GM23338 (cell line): ENCODE data around the gene FCN3. TPM values are rescaled to one million over a fixed set of nuclear protein-coding genes. Genes with fewer than 3 reads are reported as not detected.
"Not testable (repeated sequence)": the region's sequence is repeated elsewhere in the genome, so short reads cannot be mapped to it uniquely, and the experiment has no call there.

Experiments used
- ATAC-seq: fragments of 200-7000 bp; cut with Tn5 transposase; 3 replicates; pipeline ENCODE4 v1.9.1; 2020
- DNase-seq: peaks from one replicate; pipeline ENCODE4 v3.0.0-alpha.2; 2015; ENCODE audit warnings: low spot score
- H2AFZ ChIP-seq: fragments of 200-600 bp; sonication (generic); 2 replicates; pipeline ENCODE4 v1.8.0; 2016; ENCODE audit warnings: antibody characterized with exemption, mild to moderate bottlenecking, moderate library complexity
- H3F3A ChIP-seq: fragments of 200-600 bp; sonication (generic); replicated peaks from 2 replicates; pipeline ENCODE4 v1.8.0; 2017; ENCODE audit warnings: antibody characterized with exemption, mixed run types, low read depth
- H3K27ac ChIP-seq: fragments of 200-600 bp; sonication (generic); 2 replicates; pipeline ENCODE4 v1.6.1; 2016; ENCODE audit warnings: low read depth
- H3K27me3 ChIP-seq: fragments of 200-600 bp; sonication (generic); 2 replicates; pipeline ENCODE4 v1.8.0; 2016; ENCODE audit warnings: mild to moderate bottlenecking, mixed run types, moderate library complexity; ENCODE audit not compliant: insufficient read depth
- H3K36me3 ChIP-seq: fragments of 200-600 bp; sonication (generic); 2 replicates; pipeline ENCODE4 v1.8.0; 2016; ENCODE audit warnings: mild to moderate bottlenecking; ENCODE audit not compliant: insufficient read depth
- H3K4me1 ChIP-seq: fragments of 200-600 bp; sonication (generic); 2 replicates; pipeline ENCODE4 v1.8.0; 2016; ENCODE audit warnings: mild to moderate bottlenecking, moderate library complexity; ENCODE audit not compliant: insufficient read depth
- H3K4me2 ChIP-seq: fragments of 200-600 bp; sonication (generic); 2 replicates; pipeline ENCODE4 v1.7.1; 2017; ENCODE audit warnings: mixed run types
- H3K4me3 ChIP-seq: fragments of 200-600 bp; sonication (generic); 2 replicates; pipeline ENCODE4 v1.6.1; 2016; ENCODE audit warnings: mixed run types
- H3K79me2 ChIP-seq: fragments of 200-600 bp; sonication (generic); replicated peaks from 2 replicates; pipeline ENCODE4 v1.8.0; 2017; ENCODE audit warnings: mild to moderate bottlenecking; ENCODE audit not compliant: insufficient read depth
- H3K9me2 ChIP-seq: fragments of 200-600 bp; sonication (generic); 2 replicates; pipeline ENCODE4 v1.8.0; 2017; ENCODE audit not compliant: insufficient read depth
- H4K20me1 ChIP-seq: fragments of 200-600 bp; sonication (generic); replicated peaks from 2 replicates; pipeline ENCODE4 v1.8.0; 2017; ENCODE audit warnings: mild to moderate bottlenecking; ENCODE audit not compliant: insufficient read depth
- H3K27ac Mint-ChIP-seq: 2 replicates; pipeline ENCODE4 v1.8.0; 2020; ENCODE audit warnings: inconsistent platforms, mild to moderate bottlenecking, moderate library complexity, mixed read lengths
- H3K27me3 Mint-ChIP-seq: 3 replicates; pipeline ENCODE4 v1.8.0; 2022; ENCODE audit warnings: low read depth, mild to moderate bottlenecking, moderate library complexity, mixed read lengths, inconsistent platforms; ENCODE audit not compliant: insufficient read depth, poor library complexity
- H3K36me3 Mint-ChIP-seq: 3 replicates; pipeline ENCODE4 v1.8.0; 2021; ENCODE audit warnings: low read depth, mild to moderate bottlenecking, inconsistent platforms, moderate library complexity, mixed read lengths
- H3K4me1 Mint-ChIP-seq: 3 replicates; pipeline ENCODE4 v1.8.0; 2020; ENCODE audit warnings: mild to moderate bottlenecking, inconsistent platforms, mixed read lengths
- H3K4me3 Mint-ChIP-seq: 3 replicates; pipeline ENCODE4 v1.8.0; 2021; ENCODE audit warnings: moderate library complexity, mild to moderate bottlenecking, inconsistent platforms, mixed read lengths
- H3K9me3 Mint-ChIP-seq: 3 replicates; pipeline ENCODE4 v1.8.0; 2020; ENCODE audit warnings: moderate library complexity, mild to moderate bottlenecking, inconsistent platforms, mixed read lengths
- CTCF ChIP-seq, 2 experiments: fragments of 200-600 bp in 1 of 2; sonication (generic) in 1 of 2; conservative IDR thresholded peaks; 2 replicates each; pipeline versions ENCODE4 v1.5.1 to v1.6.1; 2016 to 2017; ENCODE audit warnings: antibody characterized with exemption in 2 of 2, low read depth in 2 of 2, mild to moderate bottlenecking in 2 of 2, moderate library complexity in 1 of 2
- polyA plus RNA-seq: library from polyadenylated mRNA; unstranded; fragments of >200 nt; fragmentation: Nextera tagmentation; extraction: Ambion mirVana; gene quantifications from 2 replicates; pipeline ENCODE4 v1.2.1, GENCODE V29; 2016
- total RNA-seq: library from RNA; depleted of rRNA; stranded (reverse); fragments of >200 nt; shearing (Covaris generic); gene quantifications from 2 replicates; pipeline ENCODE4 v1.2.3, GENCODE V29; 2014
- TF ChIP-seq, protein P1 (sequence below): IDR thresholded peaks from one replicate; pipeline ENCODE4 v1.6.1; 2018; ENCODE audit warnings: antibody characterized with exemption; ENCODE audit not compliant: unreplicated experiment

Gene FCN3
- total and polyA plus RNA-seq, 2 experiments from 2014 or later, result 0.49 TPM; not detected in 1

DNA sequence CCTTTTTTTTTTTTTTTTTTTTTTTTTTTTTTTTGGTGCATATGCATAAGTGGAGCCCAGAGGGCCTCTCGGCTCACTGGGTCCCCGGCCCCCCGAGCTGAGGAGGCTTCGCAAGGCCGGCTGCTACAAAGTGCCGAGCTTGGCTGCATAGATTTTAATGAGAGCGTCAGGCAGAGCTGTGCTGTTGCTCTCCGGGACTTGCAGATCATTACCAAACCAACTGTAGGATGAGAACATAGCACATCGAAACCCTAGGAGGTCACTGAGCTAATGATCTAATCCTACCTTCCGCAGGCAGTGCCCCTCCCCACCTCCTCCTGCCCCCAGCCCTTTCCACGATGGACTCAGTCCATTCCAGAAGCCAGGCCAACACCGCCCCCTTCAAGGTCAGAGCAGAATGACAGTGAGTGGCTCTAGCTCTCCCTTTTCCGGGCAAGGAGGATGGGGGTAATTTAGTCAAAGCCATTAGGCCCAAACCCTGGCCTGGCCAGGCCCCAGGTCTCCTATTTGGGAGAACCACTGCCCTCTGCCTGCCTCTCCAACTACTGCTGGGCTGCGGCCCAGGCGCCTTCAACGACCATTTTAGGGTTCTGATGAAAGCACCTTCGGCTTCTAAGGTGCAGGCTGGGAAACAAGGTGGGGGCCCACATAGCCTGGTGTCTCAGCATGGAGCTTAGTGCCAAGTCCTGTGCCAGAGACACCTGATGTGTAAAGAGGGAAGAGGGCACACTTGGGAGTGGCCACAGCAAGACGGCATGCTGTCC, 31.2 kb upstream of the FCN3 start:
- not testable (repeated sequence) for H3K27me3 ChIP-seq, H3K4me3 ChIP-seq, H3K36me3 ChIP-seq, H3K9me2 ChIP-seq, H2AFZ ChIP-seq, H3K27me3 Mint-ChIP-seq, H4K20me1 ChIP-seq, H3K79me2 ChIP-seq, H3K9me3 Mint-ChIP-seq
- ATAC-seq (peak; percentile 69), DNase-seq (peak; percentile 70)
- TF ChIP-seq CTCF (conservative IDR thresholded peaks at IDR 0.05; ENCODE audit: low read depth in 2 of 2), result peak; percentile 20 to 51; a peak in 3 of 4 replicates
- peaks cover 37% of the 10 kb centered on the region for H3K36me3 Mint-ChIP-seq
- H3K4me1 Mint-ChIP-seq, result peaks cover 51% of the 10 kb centered on the region
- peaks cover 35% of the 10 kb centered on the region for H3K4me1 ChIP-seq
- peak overlapping the region; percentile 21; the same call in 1 of the 3 replicates for H3K4me3 Mint-ChIP-seq
- peak overlapping the region; percentile 92 for H3K27ac Mint-ChIP-seq
- H3K27ac ChIP-seq, result peak overlapping the region; percentile 88
- peaks cover 20% of the 10 kb centered on the region for H3F3A ChIP-seq
- peak overlapping the region; percentile 38; the same call in 1 of the 2 replicates for H3K4me2 ChIP-seq

- peak; percentile 76 for DNase-seq
- Histone ChIP-seq H3K36me3 (no peaks in the 10 kb centered on the region), H2AFZ (no peak overlapping the region), H3K4me3 (no peak overlapping the region; the same call in 1 of the 2 replicates), H3K27me3 (no peaks in the 10 kb centered on the region), H3K79me2 (no peaks in the 10 kb centered on the region), H3K4me2 (peak overlapping the region; percentile 38), H3K9me2 (no peaks in the 10 kb centered on the region), H4K20me1 (no peaks in the 10 kb centered on the region), H3K4me1 (peaks cover 39% of the 10 kb centered on the region), H3K27ac (peak overlapping the region; percentile 88), H3F3A (peaks cover 20% of the 10 kb centered on the region)
- peak overlapping the region; percentile 84 for H3K27ac Mint-ChIP-seq
- peaks cover 30% of the 10 kb centered on the region for H3K36me3 Mint-ChIP-seq
- peak; percentile 69 for ATAC-seq
- no peaks in the 10 kb centered on the region for H3K9me3 Mint-ChIP-seq
- H3K4me1 Mint-ChIP-seq, result peaks cover 58% of the 10 kb centered on the region
- H3K27me3 Mint-ChIP-seq, result peaks cover 13% of the 10 kb centered on the region
- TF ChIP-seq, protein P1, sequence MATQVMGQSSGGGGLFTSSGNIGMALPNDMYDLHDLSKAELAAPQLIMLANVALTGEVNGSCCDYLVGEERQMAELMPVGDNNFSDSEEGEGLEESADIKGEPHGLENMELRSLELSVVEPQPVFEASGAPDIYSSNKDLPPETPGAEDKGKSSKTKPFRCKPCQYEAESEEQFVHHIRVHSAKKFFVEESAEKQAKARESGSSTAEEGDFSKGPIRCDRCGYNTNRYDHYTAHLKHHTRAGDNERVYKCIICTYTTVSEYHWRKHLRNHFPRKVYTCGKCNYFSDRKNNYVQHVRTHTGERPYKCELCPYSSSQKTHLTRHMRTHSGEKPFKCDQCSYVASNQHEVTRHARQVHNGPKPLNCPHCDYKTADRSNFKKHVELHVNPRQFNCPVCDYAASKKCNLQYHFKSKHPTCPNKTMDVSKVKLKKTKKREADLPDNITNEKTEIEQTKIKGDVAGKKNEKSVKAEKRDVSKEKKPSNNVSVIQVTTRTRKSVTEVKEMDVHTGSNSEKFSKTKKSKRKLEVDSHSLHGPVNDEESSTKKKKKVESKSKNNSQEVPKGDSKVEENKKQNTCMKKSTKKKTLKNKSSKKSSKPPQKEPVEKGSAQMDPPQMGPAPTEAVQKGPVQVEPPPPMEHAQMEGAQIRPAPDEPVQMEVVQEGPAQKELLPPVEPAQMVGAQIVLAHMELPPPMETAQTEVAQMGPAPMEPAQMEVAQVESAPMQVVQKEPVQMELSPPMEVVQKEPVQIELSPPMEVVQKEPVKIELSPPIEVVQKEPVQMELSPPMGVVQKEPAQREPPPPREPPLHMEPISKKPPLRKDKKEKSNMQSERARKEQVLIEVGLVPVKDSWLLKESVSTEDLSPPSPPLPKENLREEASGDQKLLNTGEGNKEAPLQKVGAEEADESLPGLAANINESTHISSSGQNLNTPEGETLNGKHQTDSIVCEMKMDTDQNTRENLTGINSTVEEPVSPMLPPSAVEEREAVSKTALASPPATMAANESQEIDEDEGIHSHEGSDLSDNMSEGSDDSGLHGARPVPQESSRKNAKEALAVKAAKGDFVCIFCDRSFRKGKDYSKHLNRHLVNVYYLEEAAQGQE, result no peak
- 0 out of 4 replicates have a peak, but pooled peaks of 1 of the 2 experiments have one; percentile 5 for TF ChIP-seq CTCF (conservative IDR thresholded peaks at IDR 0.05; ENCODE audit: low read depth in 2 of 2)
- H3K4me3 Mint-ChIP-seq, result peak overlapping the region; percentile 19; the same call in 1 of the 3 replicates
Measured at GRCh38 chr1:27405074-27405473, 30.4 kb upstream of the FCN3 start.
